Cardiac septum (tissue), 1 donor: ENCODE measurements around the gene CCDC146. TPM values are rescaled to one million over a fixed set of nuclear protein-coding genes. Genes with fewer than 3 reads are reported as not detected.
"Not testable (repeated sequence)": the region's sequence is repeated elsewhere in the genome, so short reads cannot be mapped to it uniquely, and the experiment has no call there.

ENCODE experiments used
- DNase-seq: peaks from one replicate; pipeline ENCODE4 v3.0.0-alpha.2; 2020; ENCODE audit warnings: low spot score
- intact Hi-C: fragments of 100-400 bp; cut with DNase I; formaldehyde crosslinking; loops from one replicate; pipeline ENCODE4 v1.14.0; 2022
- total RNA-seq: library from RNA; stranded (reverse); fragmentation: NEBNext Ultra II Directional; extraction: Animal tissue kit (Norgen Biotek cat#: 25700); gene quantifications from one replicate; pipeline ENCODE4 v1.2.1, GENCODE V29; 2021
- donor health status: DM: no; HTN: no; CAD: no.

CCDC146 gene
- total RNA-seq, 1 donor from 2014 or later: 4.3 TPM

DNA sequence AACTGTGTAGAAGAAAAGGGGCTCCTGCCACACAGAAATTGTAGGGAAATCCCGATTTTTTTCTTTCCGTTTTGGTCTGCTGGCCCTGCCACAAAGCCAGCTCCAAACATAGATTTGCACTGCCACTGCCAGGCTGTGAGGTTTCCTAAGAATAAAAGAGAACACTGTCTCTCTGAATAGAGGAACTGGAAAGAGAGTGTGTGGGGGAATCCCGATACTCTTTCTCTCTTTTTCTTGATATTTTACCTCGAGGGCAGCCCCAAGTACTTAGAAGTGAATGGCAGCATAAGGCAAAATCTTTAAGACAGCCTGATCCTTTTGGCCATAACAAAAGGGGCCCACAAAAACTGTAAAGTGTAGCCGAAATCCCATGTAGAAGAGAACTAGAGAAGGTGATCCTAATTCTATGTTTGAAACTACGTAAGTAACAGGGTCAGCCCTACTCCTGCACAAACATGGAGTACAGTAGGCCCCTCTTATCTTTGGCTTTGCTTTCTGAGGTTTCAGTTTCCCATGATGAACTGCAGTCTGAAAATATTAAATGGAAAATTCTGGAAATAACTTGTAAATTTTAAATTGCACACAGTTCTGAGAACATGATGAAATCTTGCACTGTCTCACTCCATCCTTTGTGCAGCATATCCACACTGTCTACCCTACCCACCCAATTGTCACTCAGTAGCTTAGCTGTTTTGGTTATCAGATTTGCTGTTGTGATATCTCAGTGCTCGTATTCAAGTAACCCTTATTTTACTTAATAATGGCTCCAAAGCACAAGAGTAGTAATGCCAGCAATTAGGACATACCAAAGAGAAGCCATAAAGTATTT lies 6.4 kb downstream of the CCDC146 start:
- intact Hi-C loops: loop anchor here (5.0 to 10.0 kb wide), 2 partner anchors 116 to 204 kb away; no protein-coding TSS in a partner anchor
- not testable (repeated sequence) for DNase-seq

DNA sequence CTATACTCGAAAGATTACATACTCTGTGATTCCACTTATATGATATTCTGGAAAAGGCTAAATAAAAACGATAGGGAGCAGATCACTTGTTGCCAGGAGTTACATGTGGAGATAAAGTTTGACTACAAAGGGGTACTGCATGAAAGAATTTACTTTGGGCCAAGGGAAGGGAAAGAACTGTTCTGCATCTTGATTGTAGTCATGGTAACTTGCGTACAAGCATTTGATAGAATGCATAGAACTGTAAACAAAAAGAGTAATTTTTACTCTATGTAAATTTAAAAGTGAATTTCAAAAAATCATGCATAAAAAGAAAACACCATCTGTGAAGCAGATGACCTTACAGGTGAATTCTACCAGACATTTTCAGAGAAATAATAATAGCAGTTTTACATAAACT lies 9.4 kb downstream of the CCDC146 start:
- intact Hi-C loops: not testable (repeated sequence)

DNA sequence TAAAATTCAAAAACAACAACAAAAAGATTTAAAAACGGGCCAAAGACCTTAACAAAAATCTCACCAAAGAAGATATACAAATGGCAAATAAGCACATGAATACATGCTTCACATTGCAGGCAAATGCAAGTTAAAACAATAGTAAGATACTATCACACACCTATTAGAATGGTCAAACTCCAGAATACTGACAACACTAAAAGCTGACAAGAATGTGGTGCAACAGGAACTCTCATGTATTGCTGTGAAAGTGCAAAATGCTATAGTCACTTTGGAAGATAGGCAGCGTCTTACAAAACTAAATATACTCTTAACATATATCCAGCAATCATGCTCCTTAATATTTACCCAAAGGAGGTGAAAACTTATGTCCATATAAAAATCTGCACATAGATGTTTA lies 16.3 kb downstream of the CCDC146 start:
- DNase-seq, intact Hi-C loops: not testable (repeated sequence)

More for the DNA sequence above, 9.4 kb downstream of the CCDC146 start:
- not testable (repeated sequence) for DNase-seq

DNA sequence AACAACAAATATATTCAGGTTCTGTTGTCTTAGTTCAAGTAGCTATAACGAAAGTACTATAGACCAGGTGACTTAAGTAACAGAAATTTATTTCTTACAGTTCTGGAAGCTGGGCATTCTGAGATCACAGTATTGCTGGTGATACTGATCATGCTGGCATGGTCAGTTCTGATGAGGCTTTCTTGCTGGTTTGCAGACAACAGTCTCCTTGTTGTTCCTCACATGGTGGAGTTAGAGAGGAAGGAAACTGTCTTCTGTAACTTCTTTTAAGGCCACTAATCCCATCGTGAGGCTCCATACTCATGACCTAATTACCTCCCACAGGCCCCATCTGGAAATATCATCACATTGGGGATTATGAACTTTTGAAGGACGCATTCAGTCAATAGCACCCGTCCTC lies 17.9 kb downstream of the CCDC146 start:
- intact Hi-C loops, DNase-seq: not testable (repeated sequence)

DNA sequence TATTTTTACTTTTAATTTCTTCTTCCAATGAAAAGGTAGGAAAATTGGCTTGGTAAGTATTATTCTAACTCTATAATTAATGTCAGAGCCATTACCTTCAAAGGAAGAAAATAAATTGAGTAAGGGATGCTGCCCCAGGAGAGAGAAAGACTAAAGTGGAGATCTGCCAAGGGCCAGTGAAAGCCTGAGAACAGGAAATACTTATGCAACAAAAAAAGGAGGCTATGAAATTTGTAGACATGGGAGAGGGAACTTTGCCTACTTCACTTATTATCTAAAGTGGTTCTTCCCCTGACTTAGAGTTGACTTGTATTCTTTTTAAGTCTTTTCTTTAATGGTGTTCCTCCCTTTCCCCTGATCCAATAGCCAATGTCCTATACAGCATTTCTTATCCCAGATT lies 29.8 kb downstream of the CCDC146 start:
- intact Hi-C loops, DNase-seq: not testable (repeated sequence)

DNA sequence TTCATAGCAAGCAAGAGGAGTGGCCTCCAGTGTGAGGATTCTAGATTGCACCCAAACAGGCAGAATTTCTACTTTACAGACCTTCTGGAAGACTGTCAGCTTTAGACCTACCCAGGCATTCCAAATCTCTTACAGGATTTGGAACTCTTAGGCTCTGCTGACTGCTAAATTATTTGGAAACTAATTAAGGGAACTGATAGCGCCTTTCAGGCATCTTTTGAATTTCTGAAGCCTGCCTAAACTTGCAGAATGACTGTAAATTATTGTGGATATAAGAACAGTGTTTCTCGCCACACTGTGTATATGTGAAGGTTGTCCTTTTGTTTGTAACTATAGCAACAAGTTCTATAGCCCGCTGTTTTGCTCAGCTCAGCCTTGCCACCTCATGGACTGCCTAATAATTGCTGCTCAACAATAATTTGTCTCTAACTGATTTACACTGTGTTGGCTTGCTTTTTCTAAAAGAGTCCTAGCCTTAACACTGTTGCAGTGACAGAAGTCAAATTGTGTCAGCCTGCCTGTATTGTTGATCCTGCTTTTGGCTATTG lies 32.6 kb downstream of the CCDC146 start:
- intact Hi-C loops, DNase-seq: not testable (repeated sequence)

DNA sequence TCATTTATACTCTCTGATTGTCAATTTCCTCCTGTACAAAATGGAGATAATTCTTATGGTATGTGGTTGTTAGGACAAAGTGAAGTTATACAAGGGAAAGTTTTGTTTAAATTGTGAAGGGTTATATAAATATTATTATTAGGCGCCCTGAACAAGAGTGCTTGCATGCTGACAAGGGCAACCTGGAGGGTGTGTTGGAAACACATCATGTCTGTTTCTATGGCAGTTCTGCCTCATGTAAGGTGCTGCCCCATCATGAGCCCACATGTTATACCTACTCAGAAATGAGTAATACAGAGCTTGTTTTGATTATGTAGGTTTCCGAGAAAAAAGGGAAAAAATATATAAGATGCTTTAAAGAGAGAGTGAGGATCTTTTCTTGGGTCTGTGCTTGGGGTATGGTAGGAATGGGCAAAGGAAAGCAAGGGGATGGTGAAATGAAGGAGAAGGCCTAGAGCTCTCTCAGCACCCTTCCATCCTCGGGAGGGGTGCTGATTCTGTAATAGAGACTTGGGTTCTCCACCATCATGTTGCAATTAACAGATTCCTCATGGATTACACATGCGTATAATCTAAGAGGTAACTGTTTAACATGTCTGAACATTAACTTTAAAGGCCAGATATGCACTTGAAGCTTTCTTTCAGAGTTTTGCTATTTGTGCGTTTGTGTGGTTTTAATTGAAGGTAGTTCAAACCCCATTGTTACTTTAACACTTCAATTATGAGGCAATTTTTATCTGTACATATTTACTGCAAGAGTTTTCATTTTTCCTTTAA lies 33.4 kb downstream of the CCDC146 start:
- intact Hi-C loops, DNase-seq: not testable (repeated sequence)

DNA sequence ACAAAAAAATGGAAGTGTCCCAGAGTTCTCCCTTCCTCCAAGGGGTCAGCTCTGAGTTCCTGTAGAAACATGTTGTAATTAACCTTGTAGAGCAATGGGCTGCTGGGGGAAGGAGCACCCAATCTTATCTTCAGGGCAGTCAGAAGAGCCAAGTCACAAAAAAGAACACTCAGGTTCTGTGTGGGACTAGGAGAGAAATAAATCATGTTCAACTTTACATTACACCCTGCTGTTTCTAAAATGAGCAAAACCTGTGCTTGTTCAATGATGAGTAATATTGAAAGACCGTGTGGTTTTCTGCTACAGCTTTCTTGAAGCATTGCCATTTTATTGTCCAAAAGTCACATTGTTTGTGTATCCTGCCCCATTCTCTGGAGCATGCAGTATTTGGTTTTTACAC lies 34.6 kb downstream of the CCDC146 start:
- intact Hi-C loops, DNase-seq: not testable (repeated sequence)

DNA sequence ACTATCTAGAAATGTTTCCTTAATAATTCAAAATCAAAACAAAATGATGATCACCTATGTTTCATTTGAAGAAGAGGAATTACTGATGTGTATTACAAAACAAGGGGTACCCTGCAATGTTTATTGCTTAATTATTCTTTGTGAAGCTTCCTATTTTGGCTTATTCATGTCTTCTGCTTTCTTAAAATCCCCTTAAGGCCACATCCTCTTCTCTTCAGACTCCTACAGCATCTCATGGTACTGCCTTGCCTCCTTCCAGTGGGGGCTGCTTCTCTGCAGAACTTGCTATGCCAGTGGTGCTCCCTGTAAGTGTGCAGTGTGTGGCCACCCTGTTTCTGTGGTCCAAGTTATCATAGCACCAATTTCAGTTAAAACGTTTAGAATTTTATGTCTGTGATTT lies 35.0 kb downstream of the CCDC146 start:
- intact Hi-C loops: no loop called here
- no peak for DNase-seq

DNA sequence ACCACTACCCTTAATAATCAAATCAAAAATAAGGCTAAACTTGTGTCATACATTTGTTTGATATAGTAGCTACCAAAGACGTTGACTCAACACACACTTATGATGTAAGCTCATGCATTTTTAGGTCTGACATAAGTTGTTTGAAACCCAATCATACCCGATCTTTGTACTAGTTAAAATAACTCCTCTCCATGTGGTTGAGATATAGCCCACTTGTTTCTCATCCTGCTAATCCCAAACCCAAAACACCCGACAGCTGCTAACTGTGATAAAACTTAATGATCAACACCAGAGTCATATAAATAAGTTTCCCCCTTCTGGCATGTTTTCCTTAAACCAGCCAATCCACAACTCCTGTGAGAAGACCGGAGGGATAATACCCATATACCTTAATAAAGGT lies 48.7 kb downstream of the CCDC146 start:
- intact Hi-C loops, DNase-seq: not testable (repeated sequence)

DNA sequence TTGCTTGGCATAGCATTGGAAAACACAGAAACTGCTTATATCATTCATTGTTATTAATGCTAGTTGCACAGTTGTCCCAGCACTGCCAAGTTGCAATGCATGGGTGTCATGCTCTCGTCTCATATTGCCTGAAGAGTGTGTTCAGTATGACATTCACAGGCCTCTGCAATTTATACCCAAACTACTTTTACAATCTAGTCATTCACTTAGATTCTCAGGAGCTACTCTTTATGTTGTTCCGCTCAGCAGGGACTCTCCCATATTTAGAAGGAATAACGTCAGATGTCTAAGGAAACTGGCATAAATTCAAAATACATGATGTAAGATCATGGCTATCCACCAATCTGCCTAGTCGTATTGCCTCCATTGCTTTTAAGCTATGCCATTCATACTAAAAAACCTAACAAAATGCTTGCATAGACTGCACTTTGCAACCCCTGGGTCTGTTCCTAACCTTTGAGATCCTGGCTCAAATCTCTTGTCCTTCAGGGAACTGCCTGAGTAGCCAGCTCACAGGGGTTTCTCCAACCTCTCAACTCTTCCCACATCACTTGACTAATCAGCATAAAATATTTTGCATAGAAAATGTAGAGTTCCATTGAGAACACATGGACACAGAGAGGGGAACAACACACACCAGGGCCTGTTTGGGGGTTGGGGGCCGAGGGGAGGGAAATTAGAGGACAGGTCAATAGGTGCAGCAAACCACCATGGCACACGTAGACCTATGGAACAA lies 50.2 kb downstream of the CCDC146 start:
- intact Hi-C loops, DNase-seq: not testable (repeated sequence)

DNA sequence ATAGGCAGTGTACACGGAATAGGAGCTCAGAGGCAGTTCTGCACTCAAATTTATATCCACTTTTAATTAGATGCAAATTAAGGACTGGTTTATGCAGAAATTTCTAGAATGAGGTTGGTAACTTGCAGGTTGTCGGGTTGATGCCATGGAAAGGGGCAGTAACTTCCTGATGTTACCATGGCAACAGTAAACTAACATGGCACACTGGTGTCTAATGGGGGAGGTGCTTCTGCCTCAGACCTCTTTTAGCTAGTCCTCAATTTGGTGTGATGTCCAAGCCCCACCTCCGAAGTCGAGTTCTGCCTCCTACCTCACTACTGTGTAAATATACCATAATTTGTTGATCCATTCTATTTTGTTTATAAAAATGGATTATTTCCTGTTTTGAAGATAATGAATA lies 52.0 kb downstream of the CCDC146 start:
- DNase-seq, intact Hi-C loops: not testable (repeated sequence)

DNA sequence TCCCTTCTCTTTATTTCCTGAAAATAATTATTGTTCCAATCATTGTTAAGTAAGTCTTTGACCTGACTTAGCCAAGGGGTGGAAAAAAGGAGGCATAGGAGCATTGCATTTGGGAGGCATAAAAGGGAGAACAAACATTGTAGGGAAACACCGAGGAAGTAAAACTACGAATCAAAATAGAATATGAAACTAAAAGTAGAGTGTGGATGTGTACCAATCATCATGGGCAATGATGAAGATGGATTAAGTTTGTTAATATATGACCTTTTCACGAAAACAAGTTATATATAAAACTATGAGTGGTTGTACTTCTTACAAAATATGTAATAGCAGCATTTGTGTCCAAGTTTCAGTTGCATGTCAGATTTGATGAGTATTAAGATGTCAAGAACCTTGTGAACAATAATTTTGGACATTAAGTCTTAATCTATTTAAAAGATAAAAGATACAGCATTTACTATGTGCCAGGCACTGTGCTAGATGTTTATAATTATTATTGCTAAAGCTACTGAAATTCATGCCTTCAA lies 52.9 kb downstream of the CCDC146 start:
- DNase-seq, intact Hi-C loops: not testable (repeated sequence)

DNA sequence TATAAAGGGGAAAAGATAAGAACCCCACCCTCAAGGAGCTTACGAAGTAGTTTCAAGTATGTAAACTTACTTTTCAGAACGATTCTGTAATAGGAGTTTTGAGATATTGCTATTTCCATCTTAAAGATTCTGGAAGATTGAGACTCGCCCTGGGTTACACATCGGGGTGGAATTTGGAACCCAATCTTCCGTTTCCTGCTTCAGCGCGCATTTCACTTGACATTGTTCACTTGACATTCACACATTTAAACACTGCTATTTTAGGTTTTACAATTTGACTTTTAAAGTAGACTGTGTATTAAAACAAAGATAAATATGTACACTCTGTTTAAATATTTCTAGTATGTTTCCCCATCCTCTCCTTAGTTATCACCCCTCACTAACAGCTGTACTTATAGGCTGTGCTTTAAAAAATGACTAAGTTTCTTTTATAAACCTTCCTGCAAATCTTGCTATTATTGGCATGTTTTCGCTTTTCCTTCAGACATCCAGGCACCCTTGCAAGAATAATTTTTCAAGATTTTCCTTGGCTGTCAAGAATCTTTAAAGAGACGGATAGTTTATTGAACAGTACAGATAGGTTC lies 55.0 kb downstream of the CCDC146 start:
- DNase-seq, intact Hi-C loops: not testable (repeated sequence)

DNA sequence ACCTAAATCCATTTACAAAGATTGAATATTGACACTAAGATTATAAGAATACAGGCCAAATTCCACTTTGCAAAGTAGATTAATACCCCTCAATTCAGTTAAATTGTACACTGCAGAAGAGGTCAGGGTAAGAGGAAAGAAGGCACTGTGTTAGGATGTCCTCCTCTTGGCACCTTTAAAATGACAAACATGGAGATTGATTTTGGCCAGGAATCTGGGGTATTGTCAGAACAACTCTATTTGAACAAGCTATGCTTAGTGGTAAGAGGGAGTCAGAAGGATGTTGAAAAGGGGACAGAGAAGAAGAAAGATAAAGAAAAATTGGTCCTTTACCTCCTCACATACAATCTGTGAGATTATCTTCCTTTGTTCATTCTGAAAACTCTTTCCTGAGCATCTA lies 55.6 kb downstream of the CCDC146 start:
- DNase-seq, intact Hi-C loops: not testable (repeated sequence)

DNA sequence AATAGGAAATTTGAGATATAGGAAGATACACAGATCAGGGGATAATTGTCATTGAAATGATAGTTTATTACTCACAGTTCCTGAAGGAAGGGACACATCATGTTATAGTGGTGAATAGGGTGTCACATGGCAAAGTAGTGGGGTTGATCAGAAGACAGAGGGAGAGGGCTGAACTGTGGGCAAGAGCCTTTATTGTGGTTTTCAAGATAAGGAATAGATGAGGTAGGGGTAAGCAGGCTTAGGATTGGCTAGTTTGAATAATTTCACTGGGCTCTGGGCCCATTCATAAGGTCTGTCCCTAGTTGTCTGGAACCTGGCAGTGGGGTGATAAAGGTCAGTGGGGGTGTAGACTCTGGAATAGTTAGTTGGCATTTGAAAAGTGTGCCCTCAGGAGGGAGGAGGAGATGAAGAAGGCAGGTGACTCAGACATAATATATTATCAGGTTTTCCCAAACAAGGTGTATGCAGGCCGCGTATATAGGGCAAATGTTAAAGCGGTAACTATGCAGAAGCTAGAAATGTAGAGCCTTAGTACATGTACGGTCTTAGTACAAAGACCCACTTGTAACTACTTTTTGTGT lies 58.7 kb downstream of the CCDC146 start:
- intact Hi-C loops: no loop called here
- no peak for DNase-seq

DNA sequence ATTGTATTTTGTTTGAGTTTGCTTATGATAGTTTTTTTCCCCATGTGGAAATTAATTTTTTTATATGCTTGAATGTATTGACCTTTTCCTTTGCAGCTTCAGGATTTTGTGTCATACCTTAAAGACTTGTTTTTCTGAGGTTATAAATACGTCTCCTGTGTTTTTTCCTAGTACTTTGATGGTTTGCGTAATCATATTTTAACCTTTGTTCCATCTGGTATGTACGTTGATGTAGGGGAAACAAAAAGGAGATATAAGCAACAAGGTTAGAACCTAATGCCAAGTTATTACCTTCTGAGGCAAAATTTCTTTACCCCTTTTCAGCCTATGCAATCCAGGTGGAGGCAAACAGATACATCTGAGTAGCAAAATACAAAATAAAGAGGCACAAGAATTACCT lies 59.3 kb downstream of the CCDC146 start:
- intact Hi-C loops: no loop called here
- DNase-seq: no peak

DNA sequence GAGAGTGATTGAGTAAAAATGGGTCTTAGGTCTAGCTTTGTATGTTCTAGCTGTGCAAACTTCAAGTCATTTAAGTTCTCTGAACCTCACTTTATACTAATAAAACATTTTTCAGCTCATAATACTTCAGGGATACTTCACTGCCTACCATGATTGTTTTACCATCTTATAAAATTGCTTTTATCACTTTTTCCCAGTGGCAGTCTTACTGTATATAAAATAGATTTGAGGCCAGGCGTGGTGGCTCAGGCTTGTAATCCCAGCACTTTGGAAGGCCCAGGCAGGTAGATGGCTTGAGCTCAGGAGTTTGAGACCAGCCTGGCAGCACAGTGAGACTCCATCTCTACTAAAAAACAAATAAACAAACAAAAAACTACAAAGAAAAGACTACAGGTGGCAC lies 59.8 kb downstream of the CCDC146 start:
- intact Hi-C loops: no loop called here
- no peak for DNase-seq

DNA sequence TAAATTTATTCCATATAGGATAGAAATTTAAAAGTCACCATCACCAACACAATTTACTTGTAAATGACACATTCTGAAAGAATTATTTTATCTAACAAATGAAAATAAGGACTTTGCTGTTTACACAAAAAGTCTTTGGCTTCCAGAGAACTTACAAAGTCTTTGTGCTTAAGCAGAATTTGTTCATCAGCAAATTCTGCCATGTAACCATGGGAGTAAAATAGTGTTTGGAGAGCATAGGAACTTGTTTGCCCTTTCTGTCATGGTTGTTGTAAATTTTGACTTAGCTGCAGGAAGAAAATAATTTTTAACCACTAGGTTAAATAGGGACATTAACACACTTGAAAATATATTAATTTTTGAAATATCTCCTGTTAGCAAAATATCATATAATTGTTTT lies 62.0 kb downstream of the CCDC146 start:
- DNase-seq: no peak
- intact Hi-C loops: no loop called here
